ENCODE data around the gene EXOC2. TPM values are rescaled to one million over a fixed set of nuclear protein-coding genes. Genes with fewer than 3 reads are reported as not detected.

Gene EXOC2
- total and polyA plus RNA-seq, 2 donors (not counting 3 experiments of a cell fraction or from before 2014, with no cell fraction given), result 18.2 to 30.8 TPM

DNA sequence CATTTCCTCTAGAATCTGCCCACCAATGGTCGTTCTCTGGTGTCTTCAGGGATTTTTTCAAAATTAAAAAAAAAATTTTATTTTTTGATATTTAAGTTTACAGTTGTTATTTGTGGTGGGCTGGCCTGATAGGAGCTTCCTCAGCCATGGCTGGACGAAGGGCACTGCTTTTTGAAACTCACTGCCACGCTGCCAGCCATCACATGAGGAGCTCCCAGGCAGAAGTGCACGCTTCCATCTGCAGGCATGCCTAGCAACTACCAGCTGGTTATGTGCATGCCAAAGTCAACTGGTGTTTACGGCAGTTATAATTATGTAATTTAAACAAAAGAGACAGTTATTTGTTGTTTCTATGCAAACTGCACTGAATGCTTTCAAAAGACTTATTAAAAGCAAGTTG is 196.3 kb downstream of the EXOC2 start:
- Histone ChIP-seq H3K9me3 (replicated peaks; ENCODE audit: control insufficient read depth, insufficient read depth, low read length) (no peaks in the 10 kb centered on the region), H4K20me1 (replicated peaks; ENCODE audit: control insufficient read depth, extremely low read depth, insufficient read depth, low read length) (no peaks in the 10 kb centered on the region), H3K36me3 (ENCODE audit: control insufficient read depth in 2 of 2, extremely low read depth in 1 of 2, insufficient read depth in 2 of 2, low read length in 2 of 2) (peaks cover 1 to 3% of the 10 kb centered on the region in 2 experiments), H3K4me3 (replicated peaks in 1 of 3; ENCODE audit: insufficient read depth in 1 of 3, low read depth in 1 of 3, low read length in 3 of 3) (no peak overlapping the region), H2AFZ (ENCODE audit: low read depth, low read length) (no peak overlapping the region), H3K79me2 (ENCODE audit: control insufficient read depth, insufficient read depth, low read length) (no peaks in the 10 kb centered on the region), H3K9me1 (replicated peaks; ENCODE audit: control insufficient read depth, extremely low read depth, insufficient read depth, low read length) (no peaks in the 10 kb centered on the region), H3K27ac (ENCODE audit: insufficient read depth, low read depth, low read length) (no peak overlapping the region), H3K4me1 (ENCODE audit: control insufficient read depth, extremely low read depth, insufficient read depth, low read length) (no peaks in the 10 kb centered on the region), H3K4me2 (ENCODE audit: insufficient read depth, low read length) (no peak overlapping the region), H3K27me3 (ENCODE audit: control insufficient read depth in 2 of 2, insufficient read depth in 2 of 2, low read length in 2 of 2) (no peaks in the 10 kb centered on the region), H3K9ac (replicated peaks; ENCODE audit: extremely low read depth, insufficient read depth, low read length) (no peak overlapping the region)
- dilution Hi-C loops (cut with MboI; ENCODE audit: extremely low pct_ligation_motif_present, low sequenced_read_pairs), result no loop called here
- BruUV-seq (replicated peaks), result no TSS peak
- intact Hi-C loops (cut with micrococcal nuclease), result no loop called here
- ChIA-PET POLR2A (no interaction called here), CTCF (no interaction called here)
- FAIRE-seq (no peak), DNase-seq (ENCODE audit: low read depth, low spot score) (no peak)
- TF ChIP-seq POLR2AphosphoS5 (IDR thresholded peaks at IDR 0.05; ENCODE audit: insufficient read depth, low read depth, low read length) (no peak), JUN (IDR thresholded peaks at IDR 0.05; ENCODE audit: borderline replicate concordance, insufficient read depth, insufficient read length, low read depth) (no peak), MYC (IDR thresholded peaks at IDR 0.05; ENCODE audit: low read depth, low read length) (no peak), POLR2A (IDR thresholded peaks at IDR 0.05; ENCODE audit: low read depth, low read length) (no peak), GATA2 (IDR thresholded peaks at IDR 0.05; ENCODE audit: insufficient read depth, insufficient read length, low read depth, low read length) (no peak), FOS (IDR thresholded peaks at IDR 0.05; ENCODE audit: borderline replicate concordance, insufficient read depth, low read length) (no peak), EZH2 (IDR thresholded peaks at IDR 0.05; ENCODE audit: borderline replicate concordance, low read depth, low read length, severe bottlenecking) (no peak)
- TF ChIP-seq, protein P1, sequence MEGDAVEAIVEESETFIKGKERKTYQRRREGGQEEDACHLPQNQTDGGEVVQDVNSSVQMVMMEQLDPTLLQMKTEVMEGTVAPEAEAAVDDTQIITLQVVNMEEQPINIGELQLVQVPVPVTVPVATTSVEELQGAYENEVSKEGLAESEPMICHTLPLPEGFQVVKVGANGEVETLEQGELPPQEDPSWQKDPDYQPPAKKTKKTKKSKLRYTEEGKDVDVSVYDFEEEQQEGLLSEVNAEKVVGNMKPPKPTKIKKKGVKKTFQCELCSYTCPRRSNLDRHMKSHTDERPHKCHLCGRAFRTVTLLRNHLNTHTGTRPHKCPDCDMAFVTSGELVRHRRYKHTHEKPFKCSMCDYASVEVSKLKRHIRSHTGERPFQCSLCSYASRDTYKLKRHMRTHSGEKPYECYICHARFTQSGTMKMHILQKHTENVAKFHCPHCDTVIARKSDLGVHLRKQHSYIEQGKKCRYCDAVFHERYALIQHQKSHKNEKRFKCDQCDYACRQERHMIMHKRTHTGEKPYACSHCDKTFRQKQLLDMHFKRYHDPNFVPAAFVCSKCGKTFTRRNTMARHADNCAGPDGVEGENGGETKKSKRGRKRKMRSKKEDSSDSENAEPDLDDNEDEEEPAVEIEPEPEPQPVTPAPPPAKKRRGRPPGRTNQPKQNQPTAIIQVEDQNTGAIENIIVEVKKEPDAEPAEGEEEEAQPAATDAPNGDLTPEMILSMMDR (IDR thresholded peaks at IDR 0.05; ENCODE audit: extremely low read depth in 1 of 2, insufficient read depth in 1 of 2, low read depth in 1 of 2, low read length in 2 of 2), result no peak
